Lower leg skin (tissue), 3 donors: ENCODE results near the gene VAV2.

Source experiments
- POLR2A ChIP-seq, 2 donors: fragments of 450-650 bp; IDR thresholded peaks; one replicate each; pipeline ENCODE4 v1.6.1; 2016 to 2017; ENCODE audit warnings: antibody characterized with exemption in 2 of 2, mild to moderate bottlenecking in 1 of 2, moderate library complexity in 1 of 2
- TF ChIP-seq, protein P1 (sequence below), 3 donors: fragments of 450-650 bp; IDR thresholded peaks; one replicate each; pipeline ENCODE4 v1.5.1; 2016; ENCODE audit warnings: antibody characterized with exemption in 3 of 3, mild to moderate bottlenecking in 3 of 3, moderate library complexity in 2 of 3

DNA sequence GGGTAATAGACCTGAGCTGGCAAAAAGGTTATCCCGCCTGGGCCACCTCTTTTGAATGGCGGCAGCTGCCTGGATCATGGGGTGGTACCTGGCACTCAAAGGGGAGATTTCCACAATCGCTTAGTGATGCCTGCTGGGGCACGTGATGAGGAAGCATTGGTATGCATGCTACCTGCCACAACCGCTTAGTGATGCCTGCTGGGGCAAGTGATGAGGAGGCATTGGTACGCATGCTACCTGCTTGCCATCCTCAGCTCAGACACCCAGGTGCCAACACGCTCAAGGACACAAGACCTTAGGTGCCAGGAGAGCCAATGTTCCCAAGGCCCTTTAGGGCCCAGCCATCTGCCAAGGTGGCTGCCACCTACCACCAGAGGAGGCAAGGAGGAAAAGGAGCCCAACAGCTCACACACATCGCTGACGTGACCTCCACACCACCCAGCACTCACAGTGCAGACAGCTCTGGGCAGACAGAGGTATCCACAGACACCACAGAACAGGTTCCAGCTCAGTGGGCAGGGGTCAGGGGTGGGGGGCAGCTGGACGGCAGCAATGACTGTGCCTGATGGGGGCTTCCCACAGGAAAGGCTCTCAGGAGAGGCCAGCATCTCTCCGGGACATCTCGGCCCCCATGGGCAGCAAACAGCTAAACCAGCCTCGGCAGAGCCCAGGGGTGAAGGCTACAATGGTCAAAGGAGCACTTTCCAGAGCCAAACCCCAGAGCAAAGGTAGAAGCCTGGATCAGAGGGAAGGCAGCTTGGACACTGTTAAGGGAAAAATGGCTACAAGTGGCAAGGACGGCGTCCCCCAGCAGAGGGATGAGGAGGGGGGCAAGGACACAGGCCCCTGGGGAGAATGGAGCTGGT is 210.9 kb downstream of the VAV2 start:
- TF ChIP-seq, protein P1, sequence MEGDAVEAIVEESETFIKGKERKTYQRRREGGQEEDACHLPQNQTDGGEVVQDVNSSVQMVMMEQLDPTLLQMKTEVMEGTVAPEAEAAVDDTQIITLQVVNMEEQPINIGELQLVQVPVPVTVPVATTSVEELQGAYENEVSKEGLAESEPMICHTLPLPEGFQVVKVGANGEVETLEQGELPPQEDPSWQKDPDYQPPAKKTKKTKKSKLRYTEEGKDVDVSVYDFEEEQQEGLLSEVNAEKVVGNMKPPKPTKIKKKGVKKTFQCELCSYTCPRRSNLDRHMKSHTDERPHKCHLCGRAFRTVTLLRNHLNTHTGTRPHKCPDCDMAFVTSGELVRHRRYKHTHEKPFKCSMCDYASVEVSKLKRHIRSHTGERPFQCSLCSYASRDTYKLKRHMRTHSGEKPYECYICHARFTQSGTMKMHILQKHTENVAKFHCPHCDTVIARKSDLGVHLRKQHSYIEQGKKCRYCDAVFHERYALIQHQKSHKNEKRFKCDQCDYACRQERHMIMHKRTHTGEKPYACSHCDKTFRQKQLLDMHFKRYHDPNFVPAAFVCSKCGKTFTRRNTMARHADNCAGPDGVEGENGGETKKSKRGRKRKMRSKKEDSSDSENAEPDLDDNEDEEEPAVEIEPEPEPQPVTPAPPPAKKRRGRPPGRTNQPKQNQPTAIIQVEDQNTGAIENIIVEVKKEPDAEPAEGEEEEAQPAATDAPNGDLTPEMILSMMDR (IDR thresholded peaks at IDR 0.05), result no peak
- no peak for TF ChIP-seq POLR2A (IDR thresholded peaks at IDR 0.05)
